Naive thymus-derived CD4-positive, alpha-beta T cell (primary cell): ENCODE results near the gene R3HCC1L. TPM values are rescaled to one million over a fixed set of nuclear protein-coding genes. Genes with fewer than 3 reads are reported as not detected.

ENCODE experiments used
- ATAC-seq: fragments of 150-1000 bp; cut with Tn5 transposase; 2 replicates; pipeline ENCODE4 v1.10.0; 2021; ENCODE audit warnings: mild to moderate bottlenecking, moderate library complexity
- CTCF ChIA-PET: fragments of 350-600 bp; sonication (Branson Sonifier 250); formaldehyde crosslinking; loops from one replicate; lab custom pipeline; 2021; ENCODE audit warnings: antibody characterized with exemption; lab: Charles Lee
- POLR2A ChIA-PET: fragments of 350-600 bp; sonication (Branson Sonifier 250); formaldehyde crosslinking; loops from one replicate; lab custom pipeline; 2021; ENCODE audit warnings: antibody characterized with exemption, inconsistent platforms; lab: Charles Lee
- DNase-seq, 9 donors: peaks; one replicate each; pipeline versions ENCODE4 v3.0.0 to v3.0.0-alpha.2; 2020 to 2022; ENCODE audit warnings: mixed read lengths in 1 of 9
- H3K27ac ChIP-seq: one replicate; pipeline ENCODE4 v1.7.0; 2013; ENCODE audit warnings: mild to moderate bottlenecking, low read depth, low read length, moderate library complexity
- H3K27me3 ChIP-seq, 2 donors: one replicate each; pipeline ENCODE4 v1.7.0; 2013; ENCODE audit warnings: low read length in 2 of 2, mild to moderate bottlenecking in 2 of 2, moderate library complexity in 2 of 2; ENCODE audit not compliant: control insufficient read depth in 2 of 2, insufficient read depth in 2 of 2
- H3K36me3 ChIP-seq, 3 experiments: 1 replicate in 2 of 3; 2 replicates in 1 of 3; pipeline ENCODE4 v1.7.0; 2013; ENCODE audit warnings: low read length in 3 of 3, mild to moderate bottlenecking in 3 of 3, moderate library complexity in 1 of 3; ENCODE audit not compliant: insufficient read depth in 3 of 3, control insufficient read depth in 2 of 3
- H3K4me1 ChIP-seq, 2 donors: one replicate each; pipeline ENCODE4 v1.7.0; 2013; ENCODE audit warnings: low read length in 2 of 2, mild to moderate bottlenecking in 2 of 2, moderate library complexity in 1 of 2; ENCODE audit not compliant: control insufficient read depth in 2 of 2, insufficient read depth in 2 of 2
- H3K4me3 ChIP-seq: 2 replicates; pipeline ENCODE4 v1.7.0; 2013; ENCODE audit warnings: mild to moderate bottlenecking, low read length
- H3K9me3 ChIP-seq, 3 experiments: 1 replicate in 2 of 3; 2 replicates in 1 of 3; pipeline ENCODE4 v1.7.0; 2013; ENCODE audit warnings: low read length in 3 of 3; ENCODE audit not compliant: control insufficient read depth in 2 of 3
- H3K27ac Mint-ChIP-seq, 9 donors: one replicate each; pipeline ENCODE4 v1.8.0; 2020 to 2022; ENCODE audit warnings: mixed read lengths in 9 of 9, mild to moderate bottlenecking in 8 of 9, moderate library complexity in 5 of 9, inconsistent platforms in 2 of 9
- H3K27me3 Mint-ChIP-seq, 5 donors: one replicate each; pipeline ENCODE4 v1.8.0; 2021 to 2022; ENCODE audit warnings: mixed read lengths in 5 of 5, mild to moderate bottlenecking in 1 of 5
- H3K36me3 Mint-ChIP-seq, 5 donors: one replicate each; pipeline ENCODE4 v1.8.0; 2020 to 2022; ENCODE audit warnings: mixed read lengths in 5 of 5, mild to moderate bottlenecking in 3 of 5, inconsistent platforms in 1 of 5
- H3K4me1 Mint-ChIP-seq, 7 donors: one replicate each; pipeline ENCODE4 v1.8.0; 2020 to 2022; ENCODE audit warnings: mixed read lengths in 7 of 7, mild to moderate bottlenecking in 3 of 7, inconsistent platforms in 1 of 7
- H3K4me3 Mint-ChIP-seq, 10 donors: one replicate each; pipeline ENCODE4 v1.8.0; 2020 to 2022; ENCODE audit warnings: mild to moderate bottlenecking in 10 of 10, mixed read lengths in 10 of 10, moderate library complexity in 6 of 10, inconsistent platforms in 2 of 10
- H3K9me3 Mint-ChIP-seq, 11 donors: one replicate each; pipeline ENCODE4 v1.8.0; 2020 to 2022; ENCODE audit warnings: mixed read lengths in 11 of 11, mild to moderate bottlenecking in 4 of 11, inconsistent platforms in 1 of 11, moderate library complexity in 1 of 11
- intact Hi-C, 2 donors: fragments of 100-400 bp; cut with micrococcal nuclease; formaldehyde crosslinking; loops; one replicate each; pipeline ENCODE4 v1.15.1; 2023
- polyA plus RNA-seq, 2 donors: library from polyadenylated mRNA; unstranded; fragments of 300-500 nt; fragmentation: Illumina TruSeq; gene quantifications; one replicate each; pipeline ENCODE4 v1.2.3, GENCODE V29; 2021
- total RNA-seq, 6 experiments: library from RNA in 5 of 6; stranded (reverse) in 5 of 6; gene quantifications; 1 replicate in 5 of 6; 2 replicates in 1 of 6; pipeline ENCODE4 v1.2.3 and lab custom pipeline; 2021 to 2026

R3HCC1L gene
- total and polyA plus RNA-seq, 7 experiments from 2014 or later = 9.6 to 25.3 (median 19.6) TPM

- Histone ChIP-seq H3K27ac (no peak overlapping the region), H3K9me3 (no peaks in the 10 kb centered on the region), H3K36me3 (no peaks in the 10 kb centered on the region), H3K4me3 (no peak overlapping the region), H3K27me3 (no peaks in the 10 kb centered on the region), H3K4me1 (no peaks in the 10 kb centered on the region)
- Mint-ChIP-seq H3K9me3 (peaks cover 0 to 12% (median 0%) of the 10 kb centered on the region in 11 donors), H3K4me1 (peaks cover 9 to 40% (median 23%) of the 10 kb centered on the region in 7 donors), H3K4me3 (no peak overlapping the region), H3K36me3 (peaks cover 6 to 62% (median 42%) of the 10 kb centered on the region in 5 donors), H3K27me3 (no peaks in the 10 kb centered on the region), H3K27ac (no peak overlapping the region)
- POLR2A ChIA-PET = no interaction called here
- intact Hi-C loops = no loop called here
- no peak for ATAC-seq
- CTCF ChIA-PET = no interaction called here
- no peak for DNase-seq
These were observed 60.7 kb downstream of the R3HCC1L start for GRCh38 chr10:98195120-98195519.

- H3K27ac ChIP-seq = no peak overlapping the region
- no peak overlapping the region for H3K4me3 ChIP-seq
- peak overlapping the region in 1 of 10 donors; percentile 40 for H3K4me3 Mint-ChIP-seq
- peaks cover 0 to 5% (median 0%) of the 10 kb centered on the region in 11 donors for H3K9me3 Mint-ChIP-seq
- H3K27ac Mint-ChIP-seq = no peak overlapping the region
- DNase-seq (no peak), ATAC-seq (no peak)
- H3K27me3 ChIP-seq = no peaks in the 10 kb centered on the region
- intact Hi-C loops = no loop called here
- H3K36me3 ChIP-seq = no peaks in the 10 kb centered on the region
- peaks cover 6 to 50% (median 28%) of the 10 kb centered on the region in 5 donors for H3K36me3 Mint-ChIP-seq
- no peaks in the 10 kb centered on the region for H3K9me3 ChIP-seq
- H3K27me3 Mint-ChIP-seq = no peaks in the 10 kb centered on the region
- no peaks in the 10 kb centered on the region for H3K4me1 ChIP-seq
- ChIA-PET CTCF (no interaction called here), POLR2A (no interaction called here)
- peaks cover 9 to 40% (median 24%) of the 10 kb centered on the region in 7 donors for H3K4me1 Mint-ChIP-seq
These were observed 62.5 kb downstream of the R3HCC1L start for GRCh38 chr10:98196985-98197384.

GRCh38 chr10:98201760-98202159 lies 67.3 kb downstream of the R3HCC1L start:
- Histone ChIP-seq H3K4me1 (no peaks in the 10 kb centered on the region), H3K9me3 (no peaks in the 10 kb centered on the region), H3K27ac (no peak overlapping the region), H3K27me3 (no peaks in the 10 kb centered on the region), H3K4me3 (no peak overlapping the region), H3K36me3 (no peaks in the 10 kb centered on the region)
- ATAC-seq (no peak), DNase-seq (no peak)
- H3K9me3 Mint-ChIP-seq = no peaks in the 10 kb centered on the region
- intact Hi-C loops = loop anchor here in 1 of 2 donors (2.0 kb wide), 1 partner anchor 13 kb away; no protein-coding TSS in a partner anchor
- ChIA-PET POLR2A (no interaction called here), CTCF (no interaction called here)
- H3K36me3 Mint-ChIP-seq = peaks cover 0 to 34% (median 3%) of the 10 kb centered on the region in 5 donors
- no peak overlapping the region for H3K27ac Mint-ChIP-seq
- H3K27me3 Mint-ChIP-seq = no peaks in the 10 kb centered on the region
- H3K4me1 Mint-ChIP-seq = peaks cover 0 to 39% (median 23%) of the 10 kb centered on the region in 7 donors
- no peak overlapping the region for H3K4me3 Mint-ChIP-seq

- intact Hi-C loops = no loop called here
- no peak overlapping the region for H3K27ac Mint-ChIP-seq
- CTCF ChIA-PET = no interaction called here
- Histone ChIP-seq H3K4me1 (no peaks in the 10 kb centered on the region), H3K27ac (no peak overlapping the region), H3K27me3 (no peaks in the 10 kb centered on the region), H3K9me3 (no peaks in the 10 kb centered on the region), H3K36me3 (no peaks in the 10 kb centered on the region), H3K4me3 (no peak overlapping the region)
- H3K4me1 Mint-ChIP-seq = peaks cover 0 to 38% (median 22%) of the 10 kb centered on the region in 7 donors
- POLR2A ChIA-PET = no interaction called here
- no peaks in the 10 kb centered on the region for H3K27me3 Mint-ChIP-seq
- H3K36me3 Mint-ChIP-seq = peaks cover 0 to 38% (median 9%) of the 10 kb centered on the region in 5 donors
- no peaks in the 10 kb centered on the region for H3K9me3 Mint-ChIP-seq
- no peak for ATAC-seq
- DNase-seq = no peak
- H3K4me3 Mint-ChIP-seq = no peak overlapping the region
These were observed 67.9 kb downstream of the R3HCC1L start for GRCh38 chr10:98202378-98202777.

GRCh38 chr10:98205351-98205750 lies 70.9 kb downstream of the R3HCC1L start:
- no peaks in the 10 kb centered on the region for H3K27me3 Mint-ChIP-seq
- ChIA-PET CTCF (interaction anchor here (1.1 kb wide), 1 partner anchor 34 kb away, joined by 4 read pairs; no protein-coding TSS in a partner anchor), POLR2A (interaction anchor here (0.9 to 1.2 kb wide), 2 partner anchors 9 to 71 kb away, joined by 3 to 4 read pairs; partner anchors contain the start of gene R3HCC1L)
- Histone ChIP-seq H3K27ac (no peak overlapping the region), H3K4me1 (no peaks in the 10 kb centered on the region), H3K4me3 (no peak overlapping the region), H3K9me3 (no peaks in the 10 kb centered on the region), H3K27me3 (no peaks in the 10 kb centered on the region), H3K36me3 (peaks cover 0 to 6% (median 5%) of the 10 kb centered on the region in 3 experiments)
- no peaks in the 10 kb centered on the region for H3K9me3 Mint-ChIP-seq
- no peak overlapping the region for H3K4me3 Mint-ChIP-seq
- H3K27ac Mint-ChIP-seq = no peak overlapping the region
- intact Hi-C loops = no loop called here
- peaks cover 17 to 57% (median 37%) of the 10 kb centered on the region in 5 donors for H3K36me3 Mint-ChIP-seq
- DNase-seq = no peak
- peaks cover 0 to 54% (median 28%) of the 10 kb centered on the region in 7 donors for H3K4me1 Mint-ChIP-seq
- ATAC-seq = no peak

GRCh38 chr10:98208925-98209324 lies 74.5 kb downstream of the R3HCC1L start:
- H3K4me3 ChIP-seq = no peak overlapping the region
- no peaks in the 10 kb centered on the region for H3K27me3 Mint-ChIP-seq
- H3K27ac Mint-ChIP-seq = no peak overlapping the region
- H3K4me1 Mint-ChIP-seq = peaks cover 6 to 74% (median 49%) of the 10 kb centered on the region in 7 donors
- intact Hi-C loops = no loop called here
- H3K4me1 ChIP-seq = no peaks in the 10 kb centered on the region
- no peak for DNase-seq
- peaks cover 0 to 6% (median 5%) of the 10 kb centered on the region in 3 experiments for H3K36me3 ChIP-seq
- H3K9me3 ChIP-seq = no peaks in the 10 kb centered on the region
- no peaks in the 10 kb centered on the region for H3K9me3 Mint-ChIP-seq
- ChIA-PET POLR2A (no interaction called here), CTCF (interaction anchor here (1.0 kb wide), 1 partner anchor 30 kb away, joined by 3 read pairs; no protein-coding TSS in a partner anchor)
- no peak overlapping the region for H3K27ac ChIP-seq
- no peak for ATAC-seq
- H3K36me3 Mint-ChIP-seq = peaks cover 29 to 71% (median 56%) of the 10 kb centered on the region in 5 donors
- H3K4me3 Mint-ChIP-seq = no peak overlapping the region
- H3K27me3 ChIP-seq = no peaks in the 10 kb centered on the region

GRCh38 chr10:98209441-98209840 lies 75.0 kb downstream of the R3HCC1L start:
- Histone ChIP-seq H3K27me3 (no peaks in the 10 kb centered on the region), H3K36me3 (peaks cover 0 to 6% (median 5%) of the 10 kb centered on the region in 3 experiments), H3K4me1 (no peaks in the 10 kb centered on the region), H3K9me3 (no peaks in the 10 kb centered on the region), H3K27ac (no peak overlapping the region), H3K4me3 (no peak overlapping the region)
- Mint-ChIP-seq H3K4me3 (no peak overlapping the region), H3K27ac (no peak overlapping the region), H3K36me3 (peaks cover 29 to 73% (median 61%) of the 10 kb centered on the region in 5 donors), H3K4me1 (peaks cover 6 to 75% (median 52%) of the 10 kb centered on the region in 7 donors), H3K9me3 (no peaks in the 10 kb centered on the region), H3K27me3 (no peaks in the 10 kb centered on the region)
- ATAC-seq = no peak
- ChIA-PET CTCF (interaction anchor here (1.0 kb wide), 1 partner anchor 29 kb away, joined by 3 read pairs; no protein-coding TSS in a partner anchor), POLR2A (no interaction called here)
- intact Hi-C loops = no loop called here
- DNase-seq = no peak
